CD4-positive, alpha-beta T cell (primary cell): ENCODE measurements around the gene GLMN. TPM values are rescaled to one million over a fixed set of nuclear protein-coding genes. Genes with fewer than 3 reads are reported as not detected.

ENCODE experiments used
- ATAC-seq: fragments of 200-7000 bp; cut with Tn5 transposase; one replicate; pipeline ENCODE4 v1.10.0; 2022; ENCODE audit warnings: mild to moderate bottlenecking; ENCODE audit not compliant: poor library complexity
- CTCF ChIA-PET: fragments of 350-600 bp; sonication (Branson Sonifier 250); formaldehyde crosslinking; loops from one replicate; lab custom pipeline; 2021; ENCODE audit warnings: antibody characterized with exemption, inconsistent platforms; lab: Charles Lee
- POLR2A ChIA-PET: fragments of 350-600 bp; sonication (Branson Sonifier 250); formaldehyde crosslinking; loops from one replicate; lab custom pipeline; 2021; ENCODE audit warnings: antibody characterized with exemption, inconsistent platforms; lab: Charles Lee
- DNase-seq, 14 experiments: peaks; one replicate each; pipeline ENCODE4 v3.0.0-alpha.2; 2013 to 2020; ENCODE audit warnings: mixed read lengths in 2 of 14
- H3K27ac ChIP-seq, 2 donors: one replicate each; pipeline versions ENCODE4 v1.5.1 to v1.7.0; 2013; ENCODE audit warnings: low read length in 2 of 2, low read depth in 1 of 2, mild to moderate bottlenecking in 1 of 2
- H3K27me3 ChIP-seq, 2 experiments: 1 replicate in 1 of 2; 2 replicates in 1 of 2; pipeline versions ENCODE4 v1.6.1 to v1.7.0; 2013; ENCODE audit warnings: low read length in 2 of 2, control low read depth in 1 of 2, mild to moderate bottlenecking in 1 of 2, moderate library complexity in 1 of 2; ENCODE audit not compliant: insufficient read depth in 2 of 2, control insufficient read depth in 1 of 2
- H3K36me3 ChIP-seq: one replicate; pipeline ENCODE4 v1.6.1; 2013; ENCODE audit warnings: low read length, control low read depth; ENCODE audit not compliant: insufficient read depth
- H3K4me1 ChIP-seq: one replicate; pipeline ENCODE4 v1.6.1; 2013; ENCODE audit warnings: low read length, control low read depth; ENCODE audit not compliant: insufficient read depth
- H3K4me3 ChIP-seq: one replicate; pipeline ENCODE4 v1.5.1; 2013; ENCODE audit warnings: mild to moderate bottlenecking, low read length, moderate library complexity
- H3K9me3 ChIP-seq, 2 experiments: 1 replicate in 1 of 2; 2 replicates in 1 of 2; pipeline versions ENCODE4 v1.6.1 to v1.7.0; 2013; ENCODE audit warnings: low read length in 2 of 2, mild to moderate bottlenecking in 2 of 2, control low read depth in 1 of 2, moderate library complexity in 1 of 2; ENCODE audit not compliant: control insufficient read depth in 1 of 2, insufficient read depth in 1 of 2
- H3K27ac Mint-ChIP-seq: one replicate; pipeline ENCODE4 v1.8.0; 2020; ENCODE audit warnings: mixed read lengths
- H3K27me3 Mint-ChIP-seq: one replicate; pipeline ENCODE4 v1.8.0; 2021; ENCODE audit warnings: mixed read lengths
- H3K36me3 Mint-ChIP-seq: one replicate; pipeline ENCODE4 v1.8.0; 2021; ENCODE audit warnings: low read depth, mixed read lengths
- H3K4me1 Mint-ChIP-seq: one replicate; pipeline ENCODE4 v1.8.0; 2021; ENCODE audit warnings: low read depth, mixed read lengths
- H3K4me3 Mint-ChIP-seq: one replicate; pipeline ENCODE4 v1.8.0; 2020; ENCODE audit warnings: mild to moderate bottlenecking, mixed read lengths
- H3K9me3 Mint-ChIP-seq: one replicate; pipeline ENCODE4 v1.8.0; 2020; ENCODE audit warnings: mixed read lengths
- CTCF ChIP-seq: fragments of 200-600 bp; IDR thresholded peaks from one replicate; pipeline ENCODE4 v1.8.0; 2022; ENCODE audit warnings: antibody characterized with exemption, mild to moderate bottlenecking
- intact Hi-C, 2 experiments: fragments of 100-400 bp; cut with DNase I in 1 of 2; cut with micrococcal nuclease in 1 of 2; formaldehyde crosslinking; loops; one replicate each; pipeline versions ENCODE4 v1.15.1 to v1.9.0; 2023 to 2025; cut with DNase I, micrococcal nuclease
- total RNA-seq, 174 experiments: library from RNA in 2 of 174; stranded (reverse) in 2 of 174; gene quantifications; one replicate each; pipeline ENCODE4 v1.2.3 and lab custom pipeline; 2021 to 2026

The GLMN gene
- total RNA-seq, 2 experiments from 2014 or later, result 7.7 to 11.7 TPM

GRCh38 chr1:92329347-92330129, 30.8 kb upstream of the GLMN start:
- Histone ChIP-seq H3K4me3 (no peak overlapping the region), H3K9me3 (peaks cover 10 to 23% of the 10 kb centered on the region in 2 experiments), H3K4me1 (no peaks in the 10 kb centered on the region), H3K27ac (no peak overlapping the region), H3K27me3 (no peaks in the 10 kb centered on the region), H3K36me3 (peaks cover 20% of the 10 kb centered on the region)
- POLR2A ChIA-PET, result no interaction called here
- CTCF ChIA-PET, result no interaction called here
- Mint-ChIP-seq H3K36me3 (peaks cover 84% of the 10 kb centered on the region), H3K9me3 (peaks cover 18% of the 10 kb centered on the region), H3K27ac (no peak overlapping the region), H3K4me3 (no peak overlapping the region), H3K27me3 (no peaks in the 10 kb centered on the region), H3K4me1 (peaks cover 17% of the 10 kb centered on the region)
- no peak for ATAC-seq
- no peak for TF ChIP-seq CTCF
- intact Hi-C loops, result no loop called here
- DNase-seq, result no peak

- no peak overlapping the region for H3K27ac ChIP-seq
- Mint-ChIP-seq H3K9me3 (peaks cover 18% of the 10 kb centered on the region), H3K27me3 (no peaks in the 10 kb centered on the region), H3K27ac (no peak overlapping the region), H3K36me3 (peaks cover 83% of the 10 kb centered on the region), H3K4me1 (peaks cover 24% of the 10 kb centered on the region), H3K4me3 (no peak overlapping the region)
- intact Hi-C loops, result no loop called here
- DNase-seq, result no peak
- ChIA-PET POLR2A (no interaction called here), CTCF (no interaction called here)
- no peak for TF ChIP-seq CTCF
- H3K4me3 ChIP-seq, result no peak overlapping the region
- no peak for ATAC-seq
- H3K4me1 ChIP-seq, result no peaks in the 10 kb centered on the region
- peaks cover 10 to 23% of the 10 kb centered on the region in 2 experiments for H3K9me3 ChIP-seq
- H3K36me3 ChIP-seq, result peaks cover 26% of the 10 kb centered on the region
- no peaks in the 10 kb centered on the region for H3K27me3 ChIP-seq
Observed at GRCh38 chr1:92327794-92328193, 29.0 kb upstream of the GLMN start.

GRCh38 chr1:92326681-92327080, 27.9 kb upstream of the GLMN start:
- no peak overlapping the region for H3K27ac ChIP-seq
- H3K4me3 ChIP-seq, result no peak overlapping the region
- Mint-ChIP-seq H3K36me3 (peaks cover 83% of the 10 kb centered on the region), H3K27me3 (no peaks in the 10 kb centered on the region), H3K27ac (no peak overlapping the region), H3K4me1 (peaks cover 18% of the 10 kb centered on the region), H3K9me3 (peaks cover 18% of the 10 kb centered on the region), H3K4me3 (no peak overlapping the region)
- ATAC-seq (no peak), DNase-seq (no peak)
- POLR2A ChIA-PET, result no interaction called here
- peaks cover 10 to 23% of the 10 kb centered on the region in 2 experiments for H3K9me3 ChIP-seq
- H3K36me3 ChIP-seq, result peaks cover 26% of the 10 kb centered on the region
- no peaks in the 10 kb centered on the region for H3K4me1 ChIP-seq
- TF ChIP-seq CTCF, result no peak
- intact Hi-C loops, result no loop called here
- CTCF ChIA-PET, result no interaction called here
- H3K27me3 ChIP-seq, result no peaks in the 10 kb centered on the region
